HepG2 (cell line): ENCODE results near the gene THAP5. TPM values are rescaled to one million over a fixed set of nuclear protein-coding genes. Genes with fewer than 3 reads are reported as not detected.

Source experiments
- BCL3 ChIP-seq: sonication (generic); formaldehyde crosslinking; IDR thresholded peaks from 2 replicates; pipeline ENCODE4 v1.5.1; 2020; ENCODE audit warnings: mild to moderate bottlenecking, missing genetic modification reagents, moderate library complexity
- HMGXB4 ChIP-seq, 2 experiments: sonication (generic) in 1 of 2; formaldehyde crosslinking in 1 of 2; IDR thresholded peaks; 2 replicates each; pipeline versions ENCODE4 v1.4.0 to v1.6.1; 2018 to 2020; ENCODE audit warnings: missing genetic modification reagents in 2 of 2, borderline replicate concordance in 1 of 2, low read depth in 1 of 2, mild to moderate bottlenecking in 1 of 2, missing biosample characterization in 1 of 2
- IRF9 ChIP-seq: sonication (generic); formaldehyde crosslinking; IDR thresholded peaks from 2 replicates; pipeline ENCODE4 v1.8.0; 2022; ENCODE audit warnings: missing genetic modification reagents, mild to moderate bottlenecking, borderline replicate concordance
- MEF2D ChIP-seq: sonication (generic); formaldehyde crosslinking; IDR thresholded peaks from 2 replicates; pipeline ENCODE4 v1.5.1; 2020; ENCODE audit warnings: mild to moderate bottlenecking, missing genetic modification reagents
- RFX3 ChIP-seq: IDR thresholded peaks from 2 replicates; pipeline ENCODE4 v1.6.1; 2016; ENCODE audit warnings: missing biosample characterization, missing genetic modification reagents
- SP5 ChIP-seq: IDR thresholded peaks from 2 replicates; pipeline ENCODE4 v1.6.1; 2016; ENCODE audit warnings: low read depth, borderline replicate concordance
- ZBTB8A ChIP-seq: sonication (generic); formaldehyde crosslinking; IDR thresholded peaks from 2 replicates; pipeline ENCODE4 v1.4.0; 2020; ENCODE audit warnings: mild to moderate bottlenecking, low read depth, missing genetic modification reagents, borderline replicate concordance
- ZNF142 ChIP-seq: sonication (generic); formaldehyde crosslinking; IDR thresholded peaks from 2 replicates; pipeline ENCODE4 v1.4.0; 2020; ENCODE audit warnings: missing genetic modification reagents
- ZNF225 ChIP-seq: sonication (generic); formaldehyde crosslinking; IDR thresholded peaks from 2 replicates; pipeline ENCODE4 v1.4.0; 2020; ENCODE audit warnings: mild to moderate bottlenecking, missing genetic modification reagents
- ZNF639 ChIP-seq: conservative IDR thresholded peaks from 2 replicates; pipeline ENCODE4 v1.6.1; 2018; ENCODE audit warnings: missing genetic modification reagents
- ZNF773 ChIP-seq: sonication (generic); formaldehyde crosslinking; IDR thresholded peaks from 2 replicates; pipeline ENCODE4 v1.4.0; 2020; ENCODE audit warnings: missing genetic modification reagents, borderline replicate concordance
- polyA plus RNA-seq, 8 experiments: library from polyadenylated mRNA; depleted of rRNA in 3 of 8; stranded (reverse) in 7 of 8; unstranded in 1 of 8; fragments of >200 nt; fragmentation: Illumina TruSeq in 4 of 8; extraction: Trizol in 4 of 8; gene quantifications; 2 replicates each; pipeline versions ENCODE4 v1.2.1 to v1.2.3, GENCODE V29; 2011 to 2016; ENCODE audit warnings: low read depth in 4 of 8, missing spikeins in 1 of 8, mixed read lengths in 1 of 8; ENCODE audit not compliant: insufficient read depth in 1 of 8
- total RNA-seq, 5 experiments: library from RNA; depleted of rRNA; stranded (reverse); fragments of >200 nt; fragmentation: Illumina TruSeq; extraction: Trizol; gene quantifications; 2 replicates each; pipeline ENCODE4 v1.2.3, GENCODE V29; 2016; ENCODE audit warnings: low read depth in 1 of 5

THAP5 gene
- total and polyA plus RNA-seq, 2 of the 13 experiments (the other 11 are each of a cell fraction or from before 2014, with no cell fraction given): 3.6 to 11.8 TPM

- peak; percentile 58 for TF ChIP-seq ZNF639 (CRISPR knock-in tag)
- TF ChIP-seq ZNF225: 0 out of 2 replicates have a peak, but pooled peaks have one; percentile 45
- peak; percentile 95 for TF ChIP-seq SP5
- 0 out of 2 replicates have a peak, but pooled peaks have one; percentile 40 for TF ChIP-seq ZBTB8A (CRISPR knock-in tag)
- peak; percentile 66 to 82; a peak in 2 of 4 replicates for TF ChIP-seq HMGXB4 (CRISPR knock-in tag; IDR thresholded peaks at IDR 0.05; ENCODE audit: borderline replicate concordance in 1 of 2, low read depth in 1 of 2)
- TF ChIP-seq MEF2D: peak; percentile 94
- TF ChIP-seq BCL3 (CRISPR knock-in tag): no peak
- TF ChIP-seq ZNF773 (CRISPR knock-in tag): no peak
- TF ChIP-seq IRF9: peak; percentile 42; the same call in 1 of the 2 replicates
- TF ChIP-seq RFX3: no peak
- TF ChIP-seq ZNF142: no peak
Observed at GRCh38 chr7:108525985-108526767, 43.3 kb downstream of the THAP5 start, which contains the start of gene PNPLA8 (continued).
